GM18867 (cell line): ENCODE data around the gene MGST2.

Experiments
- ATAC-seq: cut with Tn5 transposase; IDR thresholded peaks from one replicate; pipeline ENCODE4 v1.9.1; 2021; ENCODE audit warnings: mild to moderate bottlenecking, moderate library complexity; ENCODE audit not compliant: unreplicated experiment

MGST2 gene

DNA sequence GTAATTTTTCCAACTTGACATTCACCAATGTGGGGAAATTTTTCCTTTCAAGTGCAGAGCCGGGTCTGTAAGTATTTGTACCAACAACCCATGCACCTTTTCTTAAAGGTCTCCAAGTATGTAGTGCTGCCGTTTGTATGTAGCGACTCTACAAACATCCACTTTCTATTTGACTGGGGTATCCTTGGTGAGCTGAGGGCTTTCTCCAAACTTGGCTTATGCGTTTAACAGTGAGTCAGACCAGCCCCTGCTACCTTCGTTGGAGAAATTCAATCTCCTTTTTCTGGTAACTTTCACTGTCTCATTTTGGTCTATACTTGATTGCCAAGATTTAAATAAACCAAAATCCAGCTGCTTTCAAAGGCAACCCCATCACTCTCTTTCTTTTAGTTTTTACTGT, 34.9 kb downstream of the MGST2 start:
- ATAC-seq: no peak

DNA sequence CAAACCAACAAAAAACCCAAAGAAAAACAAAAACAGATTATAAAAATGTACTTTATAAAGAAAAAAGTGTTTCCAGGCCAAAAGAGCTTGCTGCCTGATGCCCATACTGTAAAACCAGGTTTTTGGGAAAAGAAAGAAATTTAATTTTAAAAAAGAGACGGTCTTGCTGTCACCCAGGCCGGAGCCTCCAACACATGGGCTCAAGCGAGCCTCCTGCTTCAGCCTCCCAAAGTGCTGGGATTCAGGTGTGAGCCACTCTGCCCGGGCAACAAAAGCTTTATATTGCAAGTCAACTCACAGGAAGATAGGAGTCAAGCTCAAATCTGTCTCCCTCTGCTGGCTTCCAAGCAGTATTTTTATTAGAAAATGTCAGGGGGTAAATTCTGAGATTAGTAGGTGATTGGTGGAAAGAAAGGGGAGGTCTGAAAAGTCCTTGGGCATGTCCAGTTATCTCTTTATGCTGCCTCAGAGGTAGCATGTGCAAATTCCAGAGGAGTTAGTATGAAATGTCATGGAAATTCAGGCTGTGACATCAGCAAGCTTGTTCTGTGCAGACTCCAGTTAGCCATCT, 39.4 kb downstream of the MGST2 start:
- no peak for ATAC-seq

DNA sequence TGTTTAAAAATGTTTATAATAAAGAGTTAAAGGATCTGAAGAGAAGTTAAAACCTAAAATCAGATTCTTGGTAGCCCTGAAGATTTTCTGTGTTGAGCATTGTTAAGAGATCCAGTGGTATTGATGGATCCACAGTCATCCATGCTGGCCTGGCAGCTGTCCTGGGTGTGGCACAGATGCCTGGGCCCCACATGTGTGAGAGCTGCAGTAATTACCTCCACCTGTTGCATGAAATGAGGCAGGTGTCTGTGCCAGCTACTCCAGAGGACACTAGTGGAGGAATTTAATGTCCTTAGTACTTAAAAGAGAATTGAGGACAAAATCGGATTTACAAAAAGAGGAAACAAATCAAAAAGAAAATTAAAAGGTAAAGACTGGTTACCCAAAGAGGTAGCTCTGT, 44.0 kb downstream of the MGST2 start:
- no peak for ATAC-seq

DNA sequence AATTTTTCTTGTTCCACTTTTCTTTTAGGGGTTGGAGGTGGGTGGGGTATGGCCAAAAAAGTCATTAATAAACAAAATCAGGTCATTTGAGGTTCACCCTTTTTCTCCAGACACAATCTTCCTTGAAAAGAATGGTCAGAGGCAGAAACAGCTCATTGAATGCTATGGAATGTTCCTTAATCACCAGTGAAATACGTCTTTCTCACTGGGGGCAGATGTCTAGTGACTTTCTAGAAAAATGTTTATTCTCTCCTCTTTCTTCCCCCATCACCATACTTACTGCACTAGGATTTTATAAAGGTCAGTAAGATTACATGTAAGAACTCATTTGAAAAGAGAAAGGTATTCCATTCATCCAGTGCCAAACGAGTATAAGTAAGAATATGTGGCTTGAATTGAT, 44.5 kb downstream of the MGST2 start:
- ATAC-seq: no peak

DNA sequence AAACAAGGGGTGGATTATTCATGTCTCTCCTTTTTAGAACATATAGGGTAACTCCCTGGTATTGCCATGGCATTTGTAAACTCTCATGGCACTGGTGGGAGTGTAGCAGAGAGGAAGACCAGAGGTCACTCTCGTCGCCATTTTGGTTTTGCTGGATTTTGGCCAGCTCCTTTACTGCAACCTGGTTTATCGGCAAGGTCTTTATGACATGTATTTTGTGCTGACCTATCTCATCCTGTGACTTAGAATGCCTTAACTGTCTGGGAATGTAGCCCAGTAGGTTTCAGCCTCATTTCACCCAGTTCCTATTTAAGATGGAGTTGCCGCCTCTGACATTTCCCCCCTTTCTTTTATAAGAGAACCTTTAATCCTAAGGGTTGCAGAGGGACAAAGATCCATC, 45.8 kb downstream of the MGST2 start:
- no peak for ATAC-seq

DNA sequence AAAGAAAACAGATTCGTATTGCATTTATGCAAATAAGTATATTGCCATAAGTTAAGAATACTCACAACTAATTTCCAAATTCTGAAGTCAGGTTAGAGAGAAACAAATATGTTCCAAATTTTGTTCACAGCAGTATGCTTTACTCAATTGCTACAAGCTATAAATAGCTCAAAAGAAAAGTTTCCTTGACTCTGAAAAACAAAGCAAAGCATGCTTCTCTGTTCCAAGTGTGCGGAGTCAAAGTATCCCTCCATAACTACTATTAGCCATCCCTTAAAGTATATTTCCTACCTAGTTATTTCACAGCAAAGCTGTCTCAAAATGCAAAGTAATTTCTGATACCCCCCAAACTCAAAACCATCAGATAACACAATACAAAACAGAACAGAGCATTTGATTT, 47.3 kb downstream of the MGST2 start:
- ATAC-seq: no peak

DNA sequence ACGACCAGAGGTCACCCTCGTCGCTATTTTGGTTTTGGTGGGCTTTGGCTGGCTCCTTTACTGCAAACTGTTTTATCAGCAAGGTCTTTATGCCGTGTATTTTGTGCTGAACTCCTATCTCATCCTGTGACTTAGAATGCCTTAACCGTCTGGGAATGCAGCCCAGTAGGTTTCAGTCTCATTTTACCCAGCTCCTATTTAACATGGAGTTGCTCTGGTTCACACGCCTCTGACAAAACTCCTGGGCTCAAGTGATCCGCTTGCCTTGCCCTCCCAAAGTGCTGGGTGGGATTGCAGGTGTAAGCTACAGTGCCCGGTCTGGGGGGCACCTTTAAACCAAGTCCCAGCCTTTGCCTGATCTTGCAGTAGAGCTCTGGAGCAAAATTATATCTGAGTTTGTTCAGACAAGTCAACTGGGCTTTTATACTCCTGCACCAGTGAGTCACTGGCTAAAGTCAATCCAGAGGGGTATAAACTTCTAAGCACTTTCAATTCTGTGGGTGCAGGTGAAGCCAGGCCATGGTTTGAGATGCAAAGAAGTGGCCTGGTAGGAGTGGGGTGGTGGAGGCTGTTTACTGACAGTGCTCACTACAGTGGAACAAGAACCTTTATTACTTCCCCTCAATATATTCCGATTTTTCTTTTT, 50.2 kb downstream of the MGST2 start:
- no peak for ATAC-seq

DNA sequence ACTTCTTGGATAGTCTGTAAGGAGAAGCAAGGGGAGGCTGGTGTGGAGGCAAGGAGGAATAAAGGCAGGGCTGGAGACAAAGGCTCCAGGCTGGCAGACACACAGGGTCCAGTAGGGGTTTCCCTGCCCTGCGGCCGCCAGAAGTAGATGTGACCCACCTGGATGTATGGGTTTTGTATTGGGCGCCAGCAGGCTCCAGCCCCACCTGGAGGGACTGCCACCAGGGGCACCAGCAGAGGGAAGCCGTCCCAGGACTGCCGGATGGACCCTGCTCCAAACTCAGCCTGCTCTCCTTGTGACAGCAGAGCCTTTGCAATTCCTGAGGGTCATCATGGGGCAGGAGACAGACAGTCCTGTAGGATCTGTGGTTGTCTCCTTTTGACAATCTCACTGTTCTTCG, 52.7 kb downstream of the MGST2 start:
- no peak for ATAC-seq

DNA sequence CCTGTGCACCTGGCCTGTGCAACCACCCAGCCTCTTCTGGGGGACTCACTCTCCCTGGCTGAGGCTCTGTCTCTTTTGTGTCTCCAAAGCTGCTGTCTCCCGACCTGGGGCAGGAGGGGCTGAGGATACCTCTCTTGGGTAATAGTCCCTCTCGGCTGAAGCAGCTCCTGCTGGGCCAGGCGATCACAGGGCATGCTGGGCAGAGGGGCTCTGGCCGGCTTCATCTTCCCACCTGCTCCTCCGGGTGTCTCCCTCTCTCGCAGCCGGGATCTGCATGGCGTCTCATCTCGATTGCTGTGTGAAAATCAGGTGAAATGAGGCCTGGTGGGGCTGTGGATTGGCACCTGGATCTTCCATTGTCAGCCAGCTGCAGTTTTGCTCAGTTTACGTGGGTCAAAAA, 53.2 kb downstream of the MGST2 start:
- ATAC-seq: no peak

DNA sequence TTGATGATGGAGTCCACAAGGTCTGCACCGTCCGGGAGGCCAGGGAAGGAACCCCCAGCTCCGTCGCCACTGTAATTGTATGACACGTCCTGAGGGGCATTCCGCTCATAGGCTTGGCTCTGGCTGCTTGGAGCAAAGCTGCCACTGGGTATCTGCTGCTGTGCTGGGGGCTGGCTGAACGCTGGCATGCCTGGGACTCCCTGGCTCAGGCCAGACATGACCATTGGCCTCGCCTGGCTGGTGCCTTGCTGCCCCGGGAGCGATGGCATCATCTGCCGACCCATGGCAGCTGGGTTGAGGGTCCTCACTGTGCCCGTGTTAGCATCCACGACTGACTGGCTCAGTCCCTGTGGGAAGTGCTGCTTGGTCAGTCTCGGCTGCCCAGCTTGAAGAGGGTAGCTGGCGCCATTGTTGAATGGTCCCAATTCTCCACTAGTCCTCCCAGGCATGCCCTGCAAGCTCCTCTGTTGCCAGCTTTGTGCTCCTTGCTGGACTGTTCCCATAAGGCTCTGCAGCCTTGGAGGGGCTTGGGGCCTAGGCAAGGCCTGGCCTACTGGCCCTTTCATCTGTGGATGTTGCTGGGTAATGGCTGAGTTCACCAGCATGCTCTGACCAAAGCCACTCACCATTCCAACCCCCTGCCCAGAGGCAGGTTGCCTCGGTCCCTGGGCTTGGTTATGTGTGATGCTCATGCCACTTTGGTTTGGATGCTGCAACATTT, 53.9 kb downstream of the MGST2 start:
- no peak for ATAC-seq

DNA sequence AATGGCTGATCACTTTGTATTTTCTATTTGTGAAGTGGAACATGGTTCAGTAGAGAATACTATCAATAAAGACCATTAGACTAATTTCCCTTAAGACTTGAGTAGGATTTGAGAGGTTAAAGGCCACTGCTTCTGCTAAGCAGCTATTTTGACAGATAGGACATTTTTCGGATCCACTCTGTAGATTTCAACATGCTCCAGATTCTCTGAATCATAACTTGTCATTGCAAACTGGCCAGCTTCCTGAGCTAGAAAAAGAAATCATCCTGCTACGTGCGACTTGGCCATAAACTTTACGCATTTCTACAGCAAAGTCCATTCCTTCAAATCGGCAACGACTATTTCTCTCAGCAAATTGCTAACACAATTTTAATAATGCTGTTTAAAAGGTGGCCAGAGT, 55.2 kb downstream of the MGST2 start:
- no peak for ATAC-seq

DNA sequence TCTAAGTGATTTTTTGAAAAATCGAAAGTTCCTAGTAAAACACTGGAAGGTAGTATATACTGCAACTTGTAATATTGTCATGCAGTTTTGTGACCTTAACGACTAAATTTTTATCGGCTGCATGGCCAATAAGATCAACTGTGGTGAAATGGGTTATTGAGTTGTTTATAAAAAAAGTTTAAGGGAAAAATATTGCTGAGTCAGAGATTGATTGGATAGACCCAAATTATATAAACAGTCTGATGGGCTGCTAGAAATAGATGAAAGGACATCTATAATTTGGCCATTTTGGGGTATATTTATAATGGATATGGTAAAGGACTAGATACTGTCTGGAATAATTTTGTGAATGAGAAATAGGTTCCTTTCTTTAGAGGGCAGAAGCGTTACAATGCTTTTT, 56.2 kb downstream of the MGST2 start:
- no peak for ATAC-seq

DNA sequence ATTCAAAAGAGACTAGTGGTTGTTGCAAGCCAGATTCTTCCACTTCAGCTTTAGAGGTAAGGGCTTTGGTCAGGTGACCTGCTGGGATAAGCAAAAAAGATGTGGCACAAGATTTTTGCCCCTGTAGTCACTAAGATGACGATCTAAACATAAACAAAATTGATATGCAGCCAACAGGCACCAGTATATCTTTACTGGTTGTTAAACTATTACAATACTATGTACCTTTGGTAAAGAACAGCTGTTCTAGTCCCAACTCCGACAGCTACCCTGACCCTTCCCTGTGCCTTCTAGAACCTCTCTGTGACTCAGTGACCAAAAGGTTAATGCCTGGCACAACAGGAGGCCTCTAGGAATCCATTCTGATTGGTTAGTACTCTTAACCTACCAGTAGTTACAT, 59.6 kb downstream of the MGST2 start:
- no peak for ATAC-seq

DNA sequence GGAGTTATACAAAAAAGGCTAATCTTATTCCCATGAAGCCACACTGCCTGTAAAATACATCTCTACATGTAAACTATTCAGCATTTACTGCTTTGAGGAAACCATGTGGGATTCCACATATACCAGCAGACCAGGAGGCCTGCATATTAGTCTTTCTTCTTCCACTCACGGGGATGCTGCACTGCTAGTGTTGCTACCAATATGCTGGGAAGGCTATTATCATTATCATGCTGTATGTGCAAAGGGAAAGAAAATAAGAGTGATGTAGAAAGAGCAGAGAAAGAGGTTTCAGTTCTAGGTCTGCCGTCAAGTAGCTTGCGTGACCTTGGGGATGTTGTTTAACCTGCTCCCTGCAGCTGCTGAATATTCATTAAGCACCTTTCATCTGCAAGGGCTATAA, 61.0 kb downstream of the MGST2 start:
- no peak for ATAC-seq

DNA sequence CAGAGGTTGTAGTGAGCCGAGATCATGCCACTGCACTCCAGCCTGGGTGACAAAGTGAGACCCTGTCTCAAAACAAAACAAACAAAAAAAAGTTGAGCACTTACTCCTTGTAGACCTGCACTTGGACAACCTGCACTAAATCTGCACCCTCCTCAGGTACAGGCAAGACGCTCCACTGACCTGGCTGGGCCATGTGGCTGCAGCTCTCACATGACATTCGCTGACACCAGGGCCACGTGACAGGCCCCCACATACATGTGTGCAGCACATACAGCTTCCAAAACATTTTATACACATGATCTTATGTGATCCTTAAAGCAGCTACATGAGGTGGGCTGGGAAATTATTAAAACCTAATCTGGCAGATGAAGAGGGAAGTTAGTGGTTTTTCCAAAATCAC, 62.5 kb downstream of the MGST2 start:
- ATAC-seq: no peak

DNA sequence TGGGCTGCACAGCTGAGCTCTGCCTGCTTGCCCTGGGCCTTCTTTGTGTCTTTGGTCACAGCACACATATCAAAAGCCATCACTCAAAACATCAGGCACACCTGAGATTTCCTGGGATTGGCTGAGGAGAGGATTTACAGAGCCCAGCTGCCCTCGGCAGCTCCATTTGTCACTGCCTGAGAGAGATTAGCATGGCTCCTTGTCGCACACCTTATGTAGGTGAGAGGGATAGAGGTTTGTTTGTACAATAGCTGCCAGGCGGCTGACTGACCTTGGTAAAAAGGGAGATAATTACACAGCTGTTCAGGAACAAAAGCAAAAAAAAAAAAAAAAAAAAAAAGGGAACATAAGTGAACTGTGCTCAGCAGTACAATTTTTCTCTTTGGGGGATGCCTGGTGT, 63.2 kb downstream of the MGST2 start:
- no peak for ATAC-seq

DNA sequence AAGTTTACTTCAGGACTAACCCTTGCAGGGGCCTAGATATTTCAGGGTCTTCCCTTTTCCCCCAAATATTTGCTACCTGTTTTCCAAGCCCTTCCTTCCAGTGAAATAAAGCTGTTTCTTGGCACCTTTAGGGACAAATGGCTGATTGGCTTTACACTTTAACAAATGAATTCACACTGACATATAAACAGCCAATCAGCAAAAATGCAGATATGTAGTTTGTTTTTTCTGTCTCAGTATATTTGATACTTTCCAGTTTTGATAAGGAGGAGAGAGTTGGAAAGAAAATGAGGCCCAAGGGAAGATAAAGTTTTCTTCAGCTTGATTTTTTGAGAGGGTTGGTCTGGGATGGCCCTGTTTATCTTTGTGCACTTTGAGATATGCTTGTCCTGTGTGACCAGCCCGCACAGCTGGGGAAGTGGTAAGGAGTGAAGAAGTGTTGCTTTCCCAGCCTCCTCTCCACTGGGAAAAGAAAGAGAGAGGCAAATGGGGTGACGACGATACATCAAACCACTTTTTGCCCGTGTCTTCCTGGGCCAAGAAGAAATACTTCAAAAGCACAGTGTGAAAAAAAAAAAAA, 67.5 kb downstream of the MGST2 start:
- no peak for ATAC-seq

DNA sequence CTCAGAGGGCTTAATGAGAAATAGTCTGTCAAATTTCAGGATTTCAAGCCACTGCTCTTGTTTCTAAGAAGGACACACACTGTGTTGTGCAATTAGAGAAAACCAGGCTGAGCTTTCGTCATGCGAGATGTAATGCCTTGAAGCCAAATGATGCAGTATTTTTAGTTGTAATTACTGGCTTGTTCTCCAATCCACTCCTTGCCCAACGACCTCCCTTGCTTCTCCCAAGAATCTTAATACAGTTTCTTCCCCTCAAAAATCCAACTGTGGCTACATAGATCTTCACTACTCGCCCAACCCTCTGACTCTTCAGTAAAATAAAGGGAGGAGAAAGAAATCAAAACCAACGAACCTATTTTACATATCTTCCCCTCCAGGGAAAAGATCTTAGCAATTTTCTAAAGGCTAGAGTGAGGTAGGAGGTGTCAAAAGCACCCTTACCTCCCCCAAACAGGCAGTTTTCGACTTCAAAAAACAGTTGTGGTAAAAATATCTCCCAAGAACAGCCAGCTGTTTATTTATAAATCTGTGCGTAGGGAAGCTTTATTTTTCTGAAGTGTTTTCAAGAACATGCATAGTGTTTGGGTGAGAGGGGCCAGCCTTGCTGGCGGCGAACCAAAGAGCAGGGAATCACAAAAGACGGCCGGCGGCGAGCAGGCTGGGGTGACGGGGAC, 68.7 kb downstream of the MGST2 start:
- no peak for ATAC-seq

DNA sequence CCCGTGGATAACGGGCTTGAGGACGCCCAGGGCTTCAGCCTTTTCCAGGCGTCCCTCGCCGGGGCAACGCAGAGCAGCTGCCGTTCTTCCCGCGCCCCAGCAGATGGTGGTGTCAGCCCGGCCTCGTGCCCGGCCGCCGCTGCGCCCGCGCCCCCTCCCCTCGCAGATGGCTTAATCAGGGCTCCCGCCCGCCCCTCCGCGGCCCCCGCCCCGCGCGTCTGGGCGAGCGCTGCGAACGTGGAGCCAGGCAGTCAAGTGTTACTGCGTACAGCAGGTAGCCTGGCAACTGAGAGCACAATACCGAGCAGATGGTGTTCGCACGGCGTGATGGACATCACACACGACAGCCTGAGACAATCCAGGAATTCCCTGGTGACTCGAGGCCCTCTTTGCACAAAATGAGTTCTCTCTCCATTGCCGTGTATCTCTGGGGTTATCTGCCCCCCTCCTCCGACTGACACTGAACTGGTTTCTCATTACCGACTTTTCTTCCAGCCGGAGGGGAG, 69.3 kb downstream of the MGST2 start:
- ATAC-seq: peak; percentile 59

DNA sequence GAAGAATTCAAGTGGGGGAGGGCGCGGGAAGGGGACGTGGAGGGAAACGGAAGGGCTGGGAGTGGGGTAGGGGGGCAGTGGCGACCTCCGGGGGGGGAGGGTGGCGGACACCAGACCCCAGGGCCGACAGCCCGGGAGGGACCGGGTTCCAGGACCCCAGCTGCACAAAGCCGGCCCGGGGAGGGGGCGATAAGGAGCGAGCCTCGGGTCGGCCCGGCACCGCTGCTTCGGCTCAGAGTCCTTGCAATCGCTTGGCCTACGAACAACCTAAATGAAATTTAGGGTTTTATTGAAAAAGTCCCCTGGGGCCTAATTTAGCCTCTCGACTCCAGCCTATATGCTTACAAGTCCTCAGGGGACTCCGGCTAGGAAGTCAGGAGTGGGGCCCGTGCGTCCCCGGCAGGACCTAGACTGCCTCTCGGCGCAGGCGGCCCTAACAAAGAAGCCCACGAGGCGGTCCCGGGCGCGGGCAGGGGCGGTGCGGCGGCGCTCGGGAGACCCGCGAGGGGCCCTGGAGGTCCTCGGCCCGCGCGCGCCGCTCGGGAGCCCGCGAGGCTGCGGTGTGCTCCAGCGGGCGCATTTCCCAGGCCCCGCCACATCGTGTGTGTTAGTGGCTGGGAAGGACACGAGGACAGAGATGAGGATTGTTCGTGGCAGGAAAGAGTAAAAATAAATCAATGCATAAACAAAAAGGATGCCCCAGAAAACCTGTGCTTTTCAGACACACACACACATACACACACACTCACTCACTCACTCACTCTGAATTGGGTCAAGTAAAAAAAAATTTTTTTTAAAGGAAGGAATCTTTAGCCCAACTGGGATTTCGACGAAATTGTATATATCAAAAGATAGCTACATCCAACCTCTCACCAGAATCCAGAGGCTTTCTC, 70.0 kb downstream of the MGST2 start:
- no peak for ATAC-seq

DNA sequence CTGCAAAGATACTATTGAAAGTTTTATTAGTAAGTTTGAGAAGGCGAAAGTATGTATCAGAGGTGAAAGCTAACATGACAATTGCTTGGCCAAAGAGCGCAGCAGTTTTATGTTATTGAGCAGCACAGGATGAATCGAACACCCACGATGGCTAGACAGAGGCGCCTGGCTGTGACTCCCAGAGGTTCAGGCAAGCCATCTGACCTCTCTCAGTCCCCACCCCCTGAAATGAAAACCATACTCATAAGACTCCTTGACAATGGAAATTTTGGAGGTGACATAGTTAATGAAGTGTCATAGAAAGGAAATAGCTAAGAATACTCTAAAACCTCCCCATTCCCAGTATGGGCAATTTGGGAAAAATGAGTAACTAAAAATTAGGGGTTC, 70.6 kb downstream of the MGST2 start:
- ATAC-seq: no peak
